Activated CD8-positive, alpha-beta memory T cell treated with anti-CD3 and anti-CD28 coated beads for 4 hours (primary cell): ENCODE data around the gene NAV2.

ENCODE experiments used
- DNase-seq, 2 donors: peaks; one replicate each; pipeline ENCODE4 v3.0.0-alpha.2; 2020; ENCODE audit warnings: low read depth in 2 of 2

Gene NAV2

GRCh38 chr11:19687392-19687791, 25.2 kb upstream of the NAV2 start:
- no peak for DNase-seq

- no peak for DNase-seq
Observed at GRCh38 chr11:19689281-19690000, 23.2 kb upstream of the NAV2 start.

- DNase-seq = no peak
Observed at GRCh38 chr11:19690885-19691284, 21.8 kb upstream of the NAV2 start.

GRCh38 chr11:19691815-19692500, 20.7 kb upstream of the NAV2 start:
- no peak for DNase-seq

GRCh38 chr11:19693146-19693545, 19.5 kb upstream of the NAV2 start:
- no peak for DNase-seq

GRCh38 chr11:19694796-19695345, 17.8 kb upstream of the NAV2 start:
- DNase-seq = no peak

- no peak for DNase-seq
Observed at GRCh38 chr11:19696073-19696472, 16.6 kb upstream of the NAV2 start.

GRCh38 chr11:19696904-19697303, 15.7 kb upstream of the NAV2 start:
- DNase-seq = no peak

GRCh38 chr11:19697721-19698121, 14.9 kb upstream of the NAV2 start:
- DNase-seq = no peak

- DNase-seq = no peak
Observed at GRCh38 chr11:19698493-19699292, 13.9 kb upstream of the NAV2 start.

GRCh38 chr11:19701421-19701820, 11.2 kb upstream of the NAV2 start:
- no peak for DNase-seq

GRCh38 chr11:19702620-19703019, 10.0 kb upstream of the NAV2 start:
- no peak for DNase-seq

GRCh38 chr11:19703211-19703610, 9.4 kb upstream of the NAV2 start:
- DNase-seq = no peak

GRCh38 chr11:19704213-19704612, 8.4 kb upstream of the NAV2 start:
- DNase-seq = no peak

GRCh38 chr11:19705936-19706335, 6.7 kb upstream of the NAV2 start:
- DNase-seq = no peak

GRCh38 chr11:19711911-19712280, 741 bp upstream of the NAV2 start:
- no peak for DNase-seq

- DNase-seq = no peak
Observed at GRCh38 chr11:19713196-19714021, 772 bp downstream of the NAV2 start.

- no peak for DNase-seq
Observed at GRCh38 chr11:19714022-19714386, 1.4 kb downstream of the NAV2 start.

GRCh38 chr11:19714387-19715363, 2.0 kb downstream of the NAV2 start:
- no peak for DNase-seq

GRCh38 chr11:19715373-19715772, 2.7 kb downstream of the NAV2 start:
- no peak for DNase-seq
